Trophoblast cell (in vitro differentiated cells and primary cell): ENCODE measurements around the gene ZGRF1.
"Not testable (repeated sequence)": the region's sequence is repeated elsewhere in the genome, so short reads cannot be mapped to it uniquely, and the experiment has no call there.

Experiments
- DNase-seq, 2 donors: peaks; one replicate each; pipeline ENCODE4 v3.0.0-alpha.2; 2016
- H2AFZ ChIP-seq: 2 replicates; pipeline ENCODE4 v1.6.1; 2013; ENCODE audit warnings: low read length, moderate library complexity, mild to moderate bottlenecking; ENCODE audit not compliant: insufficient read depth, poor library complexity
- H2AK5ac ChIP-seq: 2 replicates; pipeline ENCODE4 v1.6.1; 2013; ENCODE audit warnings: mild to moderate bottlenecking, low read length
- H2BK120ac ChIP-seq: 2 replicates; pipeline ENCODE4 v1.6.1; 2013; ENCODE audit warnings: low read length, mild to moderate bottlenecking, moderate library complexity; ENCODE audit not compliant: insufficient read depth, poor library complexity
- H2BK12ac ChIP-seq: 2 replicates; pipeline ENCODE4 v1.6.1; 2013; ENCODE audit warnings: mild to moderate bottlenecking, low read length, moderate library complexity
- H2BK5ac ChIP-seq: 2 replicates; pipeline ENCODE4 v1.6.1; 2013; ENCODE audit warnings: low read length, low read depth, moderate library complexity, mild to moderate bottlenecking; ENCODE audit not compliant: poor library complexity
- H3K14ac ChIP-seq: 2 replicates; pipeline ENCODE4 v1.6.1; 2013; ENCODE audit warnings: mild to moderate bottlenecking, low read length
- H3K18ac ChIP-seq: 2 replicates; pipeline ENCODE4 v1.6.1; 2013; ENCODE audit warnings: mild to moderate bottlenecking, low read length
- H3K23ac ChIP-seq: 2 replicates; pipeline ENCODE4 v1.6.1; 2013; ENCODE audit warnings: low read length
- H3K27ac ChIP-seq: 2 replicates; pipeline ENCODE4 v1.5.1; 2013; ENCODE audit warnings: low read depth, mild to moderate bottlenecking, inconsistent platforms, low read length, moderate library complexity
- H3K27me3 ChIP-seq: 2 replicates; pipeline ENCODE4 v1.6.1; 2013; ENCODE audit warnings: inconsistent platforms, mild to moderate bottlenecking, low read length, moderate library complexity; ENCODE audit not compliant: insufficient read depth
- H3K36me3 ChIP-seq, 2 experiments: 1 replicate in 1 of 2; 2 replicates in 1 of 2; pipeline ENCODE4 v1.6.1; 2013; ENCODE audit warnings: low read length in 2 of 2, mild to moderate bottlenecking in 2 of 2, moderate library complexity in 1 of 2; ENCODE audit not compliant: insufficient read depth in 2 of 2, control insufficient read depth in 1 of 2
- H3K4ac ChIP-seq: 2 replicates; pipeline ENCODE4 v1.6.1; 2013; ENCODE audit warnings: low read depth, mild to moderate bottlenecking, low read length, moderate library complexity
- H3K4me1 ChIP-seq, 2 experiments: 1 replicate in 1 of 2; 2 replicates in 1 of 2; pipeline ENCODE4 v1.6.1; 2013; ENCODE audit warnings: low read length in 2 of 2, mild to moderate bottlenecking in 2 of 2, moderate library complexity in 1 of 2; ENCODE audit not compliant: insufficient read depth in 2 of 2, control insufficient read depth in 1 of 2
- H3K4me2 ChIP-seq: 2 replicates; pipeline ENCODE4 v1.6.1; 2013; ENCODE audit warnings: inconsistent platforms, mild to moderate bottlenecking, low read length, moderate library complexity
- H3K4me3 ChIP-seq: 2 replicates; pipeline ENCODE4 v1.5.1; 2013; ENCODE audit warnings: mild to moderate bottlenecking, low read depth, low read length, inconsistent platforms
- H3K79me1 ChIP-seq: one replicate; pipeline ENCODE4 v1.6.1; 2013; ENCODE audit warnings: low read length
- H3K79me2 ChIP-seq: 2 replicates; pipeline ENCODE4 v1.6.1; 2013; ENCODE audit warnings: low read length, mild to moderate bottlenecking; ENCODE audit not compliant: control insufficient read depth, insufficient read depth, poor library complexity
- H3K9ac ChIP-seq: 2 replicates; pipeline ENCODE4 v1.6.1; 2013; ENCODE audit warnings: mild to moderate bottlenecking, low read length
- H3K9me3 ChIP-seq: 2 replicates; pipeline ENCODE4 v1.6.1; 2013; ENCODE audit warnings: low read depth, mild to moderate bottlenecking, control low read depth, inconsistent platforms, low read length; ENCODE audit not compliant: insufficient read depth
- H4K12ac ChIP-seq: 2 replicates; pipeline ENCODE4 v1.6.1; 2013; ENCODE audit warnings: low read depth, mild to moderate bottlenecking, low read length, moderate library complexity
- H4K8ac ChIP-seq: 2 replicates; pipeline ENCODE4 v1.6.1; 2013; ENCODE audit warnings: low read depth, mild to moderate bottlenecking, low read length, moderate library complexity
- H4K91ac ChIP-seq: one replicate; pipeline ENCODE4 v1.6.1; 2013; ENCODE audit warnings: low read depth, mild to moderate bottlenecking, low read length, moderate library complexity
- WGBS: extraction: QIAGEN DNeasy Blood & Tissue Kit; methylation state at CpG from one replicate; pipeline ENCODE4 v1.1.7; 2013; ENCODE audit warnings: missing lambda C conversion rate; ENCODE audit not compliant: insufficient read length, insufficient coverage; ENCODE audit errors: extremely low coverage; 5-methylcytosine and 5-hydroxymethylcytosine counted together

ZGRF1 gene

GRCh38 chr4:112504807-112505206 lies 131.9 kb downstream of the ZGRF1 start:
- Histone ChIP-seq H3K23ac (no peak overlapping the region), H3K27me3 (peaks cover 22% of the 10 kb centered on the region), H4K12ac (no peak overlapping the region), H2AFZ (no peak overlapping the region), H2BK5ac (no peak overlapping the region), H3K79me1 (no peaks in the 10 kb centered on the region), H3K79me2 (no peaks in the 10 kb centered on the region), H4K91ac (no peak overlapping the region), H3K4me2 (no peak overlapping the region), H2AK5ac (no peak overlapping the region), H3K9me3 (no peaks in the 10 kb centered on the region), H3K14ac (no peak overlapping the region), H3K4me1 (no peaks in the 10 kb centered on the region), H2BK120ac (no peak overlapping the region), H4K8ac (no peak overlapping the region), H3K27ac (no peak overlapping the region), H3K18ac (no peak overlapping the region), H3K9ac (no peak overlapping the region), H3K4ac (no peak overlapping the region), H3K4me3 (no peak overlapping the region), H2BK12ac (no peak overlapping the region), H3K36me3 (no peaks in the 10 kb centered on the region)
- no peak for DNase-seq
- no CpG with 5 or more reads among the region's 4 CpGs for WGBS

GRCh38 chr4:112502871-112503270 lies 133.8 kb downstream of the ZGRF1 start:
- Histone ChIP-seq H3K4me3 (no peak overlapping the region), H2BK5ac (no peak overlapping the region), H3K79me1 (no peaks in the 10 kb centered on the region), H3K23ac (no peak overlapping the region), H2BK120ac (no peak overlapping the region), H3K4ac (no peak overlapping the region), H3K4me1 (no peaks in the 10 kb centered on the region), H2AK5ac (no peak overlapping the region), H3K79me2 (no peaks in the 10 kb centered on the region), H2AFZ (no peak overlapping the region), H4K91ac (no peak overlapping the region), H3K27me3 (peaks cover 5% of the 10 kb centered on the region), H4K12ac (no peak overlapping the region), H4K8ac (no peak overlapping the region), H2BK12ac (no peak overlapping the region), H3K18ac (no peak overlapping the region), H3K27ac (no peak overlapping the region), H3K4me2 (no peak overlapping the region), H3K36me3 (no peaks in the 10 kb centered on the region), H3K9ac (no peak overlapping the region), H3K14ac (no peak overlapping the region), H3K9me3 (no peaks in the 10 kb centered on the region)
- no peak for DNase-seq
- no CpG with 5 or more reads among the region's 5 CpGs for WGBS

GRCh38 chr4:112492321-112492720 lies 144.4 kb downstream of the ZGRF1 start:
- H3K18ac ChIP-seq = no peak overlapping the region
- H3K9ac ChIP-seq = no peak overlapping the region
- H3K36me3 ChIP-seq = no peaks in the 10 kb centered on the region
- DNase-seq = no peak
- H4K91ac ChIP-seq = no peak overlapping the region
- no peak overlapping the region for H3K23ac ChIP-seq
- H2BK12ac ChIP-seq = no peak overlapping the region
- H4K12ac ChIP-seq = no peak overlapping the region
- H3K14ac ChIP-seq = no peak overlapping the region
- no peak overlapping the region for H3K4ac ChIP-seq
- H3K4me3 ChIP-seq = no peak overlapping the region
- no peaks in the 10 kb centered on the region for H3K27me3 ChIP-seq
- H3K9me3 ChIP-seq = peaks cover 5% of the 10 kb centered on the region
- H2AFZ ChIP-seq = no peak overlapping the region
- no peak overlapping the region for H2AK5ac ChIP-seq
- WGBS = no CpG with 5 or more reads among the region's 7 CpGs
- no peak overlapping the region for H2BK120ac ChIP-seq
- no peak overlapping the region for H3K27ac ChIP-seq
- H4K8ac ChIP-seq = no peak overlapping the region
- no peaks in the 10 kb centered on the region for H3K4me1 ChIP-seq
- H3K4me2 ChIP-seq = no peak overlapping the region
- no peak overlapping the region for H2BK5ac ChIP-seq
- no peaks in the 10 kb centered on the region for H3K79me2 ChIP-seq
- H3K79me1 ChIP-seq = no peaks in the 10 kb centered on the region

GRCh38 chr4:112490808-112491207 lies 145.9 kb downstream of the ZGRF1 start:
- not testable (repeated sequence) for H3K4me1 ChIP-seq, H4K12ac ChIP-seq, H3K4ac ChIP-seq, H2BK5ac ChIP-seq, H3K9ac ChIP-seq, H3K27me3 ChIP-seq, H3K18ac ChIP-seq, DNase-seq, H2BK120ac ChIP-seq, H3K36me3 ChIP-seq, H3K27ac ChIP-seq, H4K91ac ChIP-seq, H3K79me2 ChIP-seq, H2AK5ac ChIP-seq, H3K79me1 ChIP-seq, H3K14ac ChIP-seq, H3K4me2 ChIP-seq, H3K23ac ChIP-seq, H2BK12ac ChIP-seq, H3K4me3 ChIP-seq, H3K9me3 ChIP-seq, H2AFZ ChIP-seq, H4K8ac ChIP-seq
- no CpG with 5 or more reads among the region's 3 CpGs for WGBS
